ENCODE results near the gene STXBP4.

Gene STXBP4

DNA sequence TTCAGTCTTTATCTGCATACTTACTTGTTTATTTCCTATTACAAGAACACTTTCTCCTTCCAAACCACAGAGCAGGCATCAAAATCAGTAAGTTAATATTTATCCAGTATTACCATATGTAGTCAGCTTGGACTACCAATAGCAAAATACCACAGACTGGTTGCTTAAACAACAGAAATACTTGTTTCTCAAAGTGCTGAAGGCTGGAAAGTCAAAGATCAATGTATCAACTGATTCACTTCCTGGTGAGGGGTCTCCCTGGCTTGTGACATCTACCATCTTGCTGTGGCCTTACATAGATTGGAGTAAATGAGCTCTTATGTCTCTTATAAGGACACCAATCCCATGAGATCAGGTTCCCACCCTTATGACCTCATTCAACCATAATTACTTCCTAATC lies 2.6 kb downstream of the STXBP4 start:
- no peak for DNase-seq

DNA sequence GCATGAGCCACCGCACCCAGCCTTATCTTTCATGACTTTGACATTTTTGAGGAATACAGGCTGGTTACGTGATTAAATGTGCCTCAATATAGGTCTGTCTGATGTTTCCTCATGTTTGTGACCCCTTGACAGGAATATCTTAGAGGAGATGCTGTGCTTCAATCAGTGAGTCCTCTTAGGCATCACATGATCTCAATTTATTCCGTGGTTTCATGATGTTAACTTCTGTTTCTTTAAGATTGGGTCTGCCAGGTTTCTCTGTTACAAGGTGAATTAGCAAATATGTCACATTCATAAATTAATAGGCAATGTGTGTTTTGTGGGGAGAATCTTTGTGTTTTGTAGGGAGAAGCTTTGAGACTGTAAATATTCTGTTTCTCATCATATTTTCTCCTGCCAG lies 3.3 kb downstream of the STXBP4 start:
- DNase-seq = no peak

DNA sequence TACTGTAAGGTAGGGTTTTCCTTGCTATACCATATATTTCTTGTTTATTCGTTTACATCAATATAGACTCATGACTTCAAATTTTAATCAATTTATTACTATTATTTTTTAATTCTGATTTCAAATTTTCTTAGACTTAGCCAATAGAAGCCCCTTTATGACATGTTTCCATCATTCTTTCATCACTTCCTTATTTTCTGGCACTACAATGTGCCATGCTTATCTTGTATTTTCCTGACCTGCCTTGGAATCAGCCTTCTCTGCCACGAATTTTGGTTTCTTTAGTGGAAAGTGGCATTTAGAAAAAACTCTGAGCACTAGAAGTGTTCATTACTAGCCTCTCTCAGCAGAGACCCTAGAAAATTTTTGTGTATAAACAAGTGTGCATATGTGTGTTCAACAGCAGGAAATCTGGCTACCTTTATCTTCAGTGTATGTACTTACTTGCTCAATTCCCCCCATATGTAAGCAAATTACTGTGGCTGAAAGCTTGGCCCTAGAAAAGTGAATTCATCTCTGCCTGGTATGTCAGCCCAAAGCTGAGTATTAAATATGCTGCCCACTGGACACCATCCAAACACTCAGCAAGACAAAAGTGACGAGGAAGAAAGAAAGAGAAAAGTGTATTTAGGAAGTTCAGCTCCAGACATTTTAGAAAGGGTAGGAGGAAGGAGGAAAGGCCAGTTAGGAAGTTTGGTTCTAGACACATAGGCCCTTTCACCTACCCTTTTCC lies 4.0 kb downstream of the STXBP4 start:
- no peak for DNase-seq

DNA sequence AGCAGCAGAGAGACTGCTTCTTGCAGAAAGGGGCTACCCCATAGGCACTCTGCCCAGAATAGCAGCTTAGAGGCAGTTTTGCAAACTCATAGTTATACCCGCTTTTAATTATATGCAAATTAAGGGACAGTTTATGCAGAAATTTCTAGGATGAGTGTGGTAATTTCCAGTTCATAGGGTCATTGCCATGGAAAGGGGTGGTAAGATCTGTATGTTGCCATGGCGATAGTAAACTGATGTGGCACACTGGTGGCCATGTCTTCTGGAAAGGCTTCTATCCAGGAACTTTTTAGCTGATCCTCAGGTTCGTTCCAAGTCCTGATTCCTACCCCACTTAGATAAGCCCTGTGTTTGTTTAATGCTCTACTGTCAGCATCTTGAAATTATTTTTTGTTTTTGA lies 6.2 kb downstream of the STXBP4 start:
- DNase-seq = no peak

DNA sequence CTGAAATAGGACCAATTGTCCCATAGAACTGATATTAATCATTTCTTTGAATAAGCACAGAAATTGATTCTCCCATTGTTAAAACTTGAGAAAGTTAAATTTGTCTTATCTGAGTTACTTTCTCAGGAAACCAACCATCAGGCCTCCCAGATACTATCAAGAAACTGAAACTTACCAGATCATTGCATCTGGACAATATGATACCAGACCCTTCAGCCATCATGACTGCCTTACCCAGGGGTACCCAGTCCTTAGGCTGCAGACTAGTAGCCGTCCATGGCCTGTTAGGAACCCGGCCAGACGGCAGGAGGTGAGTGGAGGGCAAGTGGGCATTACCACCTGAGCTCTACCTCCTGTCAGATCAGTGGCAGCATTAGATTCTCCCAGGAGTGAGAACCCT lies 7.8 kb downstream of the STXBP4 start:
- DNase-seq = no peak

DNA sequence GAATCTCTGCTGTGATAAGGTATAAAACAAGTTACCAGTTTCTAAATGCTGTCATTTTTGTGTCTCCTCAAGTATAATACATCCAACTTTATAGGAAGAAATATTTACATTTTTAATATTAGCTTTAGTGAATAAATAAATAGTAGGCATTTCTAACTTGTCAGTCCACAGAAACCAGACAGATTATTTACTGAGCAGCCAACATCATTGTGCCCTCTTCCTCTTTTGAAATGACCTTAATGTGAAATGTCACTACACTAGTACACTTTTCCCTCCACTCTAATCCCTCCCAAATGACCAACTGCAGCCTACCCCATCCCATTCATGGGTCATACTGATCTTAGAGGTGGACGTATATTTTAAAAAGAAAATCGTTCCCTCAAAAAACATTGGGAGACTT lies 9.2 kb downstream of the STXBP4 start:
- DNase-seq = no peak

DNA sequence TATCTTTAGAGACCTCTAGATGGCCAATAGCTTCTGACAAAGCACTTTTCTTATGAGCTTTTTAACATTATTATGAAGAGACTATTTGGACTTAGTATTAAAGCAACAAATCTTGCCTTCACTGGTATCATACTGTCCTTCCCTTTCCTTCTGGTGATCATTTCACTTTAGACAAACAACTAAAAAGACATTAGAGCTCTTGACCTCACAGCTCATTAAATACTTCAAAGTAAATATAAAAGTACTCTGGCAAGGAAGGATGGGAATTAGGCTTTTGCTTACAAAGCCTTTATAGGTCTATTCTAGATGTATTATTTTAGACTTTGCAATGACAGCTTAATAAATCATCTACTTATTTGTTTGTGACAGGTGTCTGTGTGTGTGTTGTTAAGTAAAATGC lies 11.1 kb downstream of the STXBP4 start:
- DNase-seq = no peak

DNA sequence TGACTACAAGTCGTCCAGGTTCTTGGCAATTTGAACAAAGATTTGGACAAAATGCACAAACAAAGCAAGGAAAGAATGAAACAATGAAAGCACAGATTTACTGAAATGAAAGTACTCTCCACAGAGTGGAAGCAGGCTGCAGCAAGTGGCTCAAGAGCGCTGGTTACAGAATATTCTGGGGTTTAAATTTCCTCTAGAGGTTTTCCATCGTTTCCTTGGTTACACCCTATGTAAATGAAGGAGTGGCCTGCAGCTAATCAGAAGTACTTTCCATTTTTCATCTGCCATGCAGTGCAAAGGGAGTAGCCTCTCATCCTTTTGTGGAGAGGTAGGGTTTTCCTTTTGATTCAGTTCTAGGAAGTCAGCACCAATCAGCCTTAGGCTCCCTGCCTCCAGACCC lies 11.8 kb downstream of the STXBP4 start:
- DNase-seq = no peak

DNA sequence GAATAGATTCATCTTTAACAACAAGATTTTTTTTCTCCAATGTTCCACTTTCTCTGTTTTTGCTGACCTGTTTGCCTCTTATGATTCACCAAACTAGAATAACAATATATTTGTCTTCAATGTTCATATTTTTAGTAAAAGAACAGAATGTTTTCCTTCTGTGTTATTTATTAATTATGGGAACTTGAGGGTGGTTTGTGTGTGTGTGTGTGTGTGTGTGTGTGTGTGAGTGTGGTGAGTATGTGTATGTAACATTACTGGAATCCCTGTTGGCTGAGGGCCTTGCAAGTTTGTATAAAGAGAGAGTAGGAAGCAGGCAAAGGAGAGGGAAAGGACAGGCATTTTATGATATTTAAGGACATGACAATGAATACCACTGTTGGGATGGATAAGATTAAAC lies 13.8 kb downstream of the STXBP4 start:
- no peak for DNase-seq

DNA sequence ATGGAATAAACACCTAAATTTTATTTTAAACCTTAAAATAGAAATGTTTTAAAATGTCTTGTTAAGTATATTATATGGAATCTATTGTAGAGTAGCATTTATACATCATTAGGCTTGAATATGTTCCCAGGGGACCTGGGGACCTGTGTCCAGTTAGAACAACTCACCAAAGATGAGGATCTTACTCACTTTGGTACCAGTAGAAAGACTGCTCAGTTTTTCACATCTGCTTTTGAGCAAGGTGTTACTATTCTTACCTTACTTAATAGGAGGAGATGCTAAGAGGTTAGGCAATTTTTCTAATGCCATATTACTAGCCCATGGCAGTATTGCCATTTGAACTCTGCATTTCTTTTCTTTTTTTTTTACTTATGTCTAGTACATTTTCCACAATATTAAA lies 14.7 kb downstream of the STXBP4 start:
- DNase-seq = no peak

DNA sequence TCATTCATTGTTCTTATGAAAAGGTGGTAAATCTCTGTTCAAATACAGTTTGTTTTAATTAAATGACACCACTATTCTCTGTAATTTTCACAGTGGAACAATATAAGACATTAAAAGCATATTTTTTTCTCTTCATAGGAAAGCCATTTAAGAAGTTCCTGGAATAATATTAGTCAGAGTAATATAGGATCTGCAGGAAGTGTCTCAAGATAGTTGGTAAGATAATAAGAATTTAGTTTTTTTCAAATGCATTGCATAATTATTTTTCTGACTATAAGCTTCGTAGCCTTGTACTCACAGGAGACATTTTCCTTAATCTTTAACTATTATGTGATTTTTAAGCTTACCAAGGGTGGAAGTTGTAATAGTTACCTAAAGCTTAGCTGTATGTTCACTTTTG lies 16.9 kb downstream of the STXBP4 start:
- no peak for DNase-seq

DNA sequence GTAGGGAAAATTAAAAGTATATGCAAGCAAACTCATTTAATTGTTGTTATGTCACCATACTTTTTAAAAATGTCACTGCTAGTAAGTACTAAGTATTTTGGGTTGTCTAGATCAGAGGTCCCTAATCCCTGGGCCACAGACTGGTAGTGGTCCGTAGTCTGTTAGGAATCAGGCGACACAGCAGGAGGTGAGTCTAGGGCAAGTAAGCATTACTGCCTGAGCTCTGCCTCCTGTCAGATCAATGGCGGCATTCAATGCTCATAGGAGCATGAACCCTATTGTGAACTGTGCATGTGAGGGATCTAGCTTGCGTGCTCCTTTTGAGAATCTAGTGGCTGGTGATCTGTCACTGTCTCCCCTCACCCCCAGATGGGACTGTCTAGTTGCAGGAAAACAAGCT lies 21.6 kb downstream of the STXBP4 start:
- DNase-seq = no peak

DNA sequence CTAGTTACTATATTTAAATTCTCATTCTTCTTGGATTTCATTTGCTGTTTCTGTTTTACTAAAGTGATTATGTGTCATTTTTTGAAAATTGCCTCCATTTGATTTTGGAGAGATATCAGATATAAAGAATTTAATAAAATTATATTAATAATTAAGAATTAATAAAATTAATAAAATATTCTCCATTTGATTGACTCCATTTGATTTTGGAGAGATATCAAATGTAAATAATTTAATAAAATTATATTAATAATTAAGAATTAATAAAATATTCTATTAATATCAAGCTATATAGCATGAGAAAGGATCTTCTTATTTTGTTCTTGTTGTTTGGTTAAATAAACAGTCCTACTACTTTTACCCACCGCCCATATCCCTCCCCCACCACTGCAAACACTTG lies 23.0 kb downstream of the STXBP4 start:
- DNase-seq = no peak

DNA sequence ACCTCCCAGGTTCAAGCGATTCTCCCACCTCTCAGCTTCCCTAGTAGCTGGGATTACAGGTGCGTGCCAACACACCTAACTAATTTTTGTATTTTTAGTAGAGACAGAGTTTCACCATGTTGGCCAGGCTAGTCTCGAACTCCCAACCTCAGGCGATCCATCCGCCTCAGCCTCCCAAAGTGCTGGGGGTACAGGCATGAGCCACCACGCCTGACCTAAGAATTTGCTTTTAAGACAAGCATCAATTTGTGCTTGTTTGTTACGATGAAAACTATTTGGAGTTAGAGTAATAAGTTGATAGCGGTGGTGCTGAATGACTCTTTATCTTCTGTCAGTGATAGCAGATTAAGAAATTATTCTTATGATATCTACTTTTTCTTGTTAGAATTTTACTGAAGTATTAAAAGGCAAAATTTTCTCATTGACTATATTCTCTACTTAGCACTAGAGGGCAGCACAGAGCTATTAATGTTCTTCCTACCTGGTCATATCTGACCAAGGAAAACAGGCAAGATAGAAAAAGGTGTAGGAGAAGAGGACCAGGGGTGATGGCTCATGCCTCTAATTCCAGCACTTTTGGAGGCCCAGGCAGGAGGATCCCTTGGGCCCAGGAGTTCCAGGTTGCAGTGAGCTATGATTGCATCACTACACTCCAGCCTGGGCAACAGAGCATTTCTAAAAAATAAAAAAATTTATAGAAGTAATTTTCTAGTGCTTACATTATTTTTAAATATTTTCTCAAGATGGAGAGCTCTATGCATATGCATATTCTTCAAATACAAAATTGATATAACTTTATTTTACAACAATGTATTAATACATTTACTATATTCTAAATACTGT lies 24.5 kb downstream of the STXBP4 start:
- peak; percentile 33 for DNase-seq

DNA sequence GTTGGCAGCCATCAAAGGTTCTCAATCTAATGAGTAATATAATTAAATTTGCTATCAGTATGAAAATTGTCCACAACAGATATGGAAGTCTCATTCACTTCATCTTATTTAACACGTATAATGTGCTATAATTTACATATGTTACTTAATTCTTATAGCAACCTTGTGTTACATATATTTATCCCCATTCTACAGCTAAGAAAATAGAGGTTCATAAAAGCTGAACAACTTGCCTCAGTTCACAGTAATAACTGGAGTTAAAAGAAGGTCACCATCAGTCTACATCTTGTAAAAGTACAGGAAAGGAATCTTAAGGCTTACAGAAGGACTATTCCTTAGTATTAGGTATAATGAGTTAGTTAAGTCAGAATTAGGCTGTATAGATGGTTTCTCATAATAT lies 27.9 kb downstream of the STXBP4 start:
- no peak for DNase-seq

DNA sequence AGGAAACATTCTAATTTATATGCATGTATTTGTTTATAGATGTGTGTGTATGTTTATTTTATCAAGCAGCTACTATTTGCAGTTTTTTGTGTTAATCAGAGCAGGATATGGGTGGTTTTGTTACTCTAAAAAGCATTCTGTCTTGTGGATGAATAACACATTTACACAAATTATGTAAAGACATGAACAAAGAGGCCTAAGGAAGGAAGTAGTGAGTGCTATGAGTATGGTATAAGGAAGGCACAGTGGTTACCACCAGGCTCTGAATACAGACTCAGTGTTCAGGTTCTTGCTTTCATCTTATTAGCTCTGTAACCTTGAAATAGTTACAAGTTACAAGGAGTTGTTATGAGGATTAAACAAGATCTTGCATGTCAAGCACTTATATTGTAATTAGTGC lies 33.9 kb downstream of the STXBP4 start:
- DNase-seq = no peak

DNA sequence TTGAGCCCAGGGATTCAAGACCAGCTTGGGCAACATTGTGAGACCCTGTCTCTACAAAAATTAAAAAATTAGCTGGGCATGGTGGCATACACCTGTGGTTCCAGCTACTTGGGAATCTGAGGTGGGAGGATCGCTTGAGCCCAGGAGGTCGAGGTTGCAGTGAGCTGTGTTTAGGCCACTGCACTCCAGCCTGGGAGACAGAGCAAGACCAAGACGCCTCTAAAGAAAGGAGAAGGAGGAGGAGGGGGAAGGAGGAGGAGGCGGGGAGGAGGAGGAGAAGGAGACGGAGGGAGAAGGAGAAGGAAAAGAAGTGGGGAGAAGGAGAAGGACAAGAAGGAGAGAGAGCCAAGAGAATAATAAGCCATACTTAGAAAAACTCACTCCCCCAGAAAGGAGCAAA lies 35.9 kb downstream of the STXBP4 start:
- no peak for DNase-seq

DNA sequence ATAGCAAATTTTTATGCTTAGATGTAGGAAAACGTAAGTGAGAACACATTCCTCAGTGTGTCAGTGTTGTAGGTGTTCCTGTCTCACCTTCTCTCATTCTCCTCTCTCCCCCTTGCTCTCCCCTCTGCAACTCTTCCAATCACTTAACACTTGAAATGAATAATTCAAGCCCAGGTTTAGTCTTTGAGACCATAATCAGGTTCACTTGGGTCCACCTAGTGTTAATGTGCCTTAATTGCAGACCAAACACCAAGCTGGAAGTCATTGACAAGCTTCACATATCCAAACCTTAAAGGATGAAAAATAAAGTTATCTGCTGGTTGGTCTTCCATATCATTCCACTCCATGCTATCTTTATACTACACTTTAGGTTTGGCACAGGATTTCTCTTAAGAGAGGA lies 37.0 kb downstream of the STXBP4 start:
- no peak for DNase-seq

DNA sequence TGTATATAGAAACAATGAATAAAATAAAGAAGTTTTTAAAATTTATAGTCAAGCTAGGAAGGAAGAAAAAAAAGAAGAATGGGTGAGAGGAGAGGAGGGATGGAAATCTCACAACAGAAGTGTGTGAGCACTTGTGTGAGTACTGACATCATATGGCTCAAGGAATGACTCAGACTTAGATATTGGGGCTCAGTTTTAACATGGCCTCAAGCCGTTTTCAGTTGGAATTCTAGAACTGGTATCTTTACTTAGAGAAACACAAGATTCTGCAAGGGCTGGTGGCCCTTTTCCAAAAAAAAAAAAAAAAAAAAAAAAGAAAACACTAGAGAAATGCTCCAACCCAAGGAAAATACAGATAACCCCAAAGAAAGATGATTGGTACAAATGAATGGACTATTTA lies 55.1 kb downstream of the STXBP4 start:
- no peak for DNase-seq

DNA sequence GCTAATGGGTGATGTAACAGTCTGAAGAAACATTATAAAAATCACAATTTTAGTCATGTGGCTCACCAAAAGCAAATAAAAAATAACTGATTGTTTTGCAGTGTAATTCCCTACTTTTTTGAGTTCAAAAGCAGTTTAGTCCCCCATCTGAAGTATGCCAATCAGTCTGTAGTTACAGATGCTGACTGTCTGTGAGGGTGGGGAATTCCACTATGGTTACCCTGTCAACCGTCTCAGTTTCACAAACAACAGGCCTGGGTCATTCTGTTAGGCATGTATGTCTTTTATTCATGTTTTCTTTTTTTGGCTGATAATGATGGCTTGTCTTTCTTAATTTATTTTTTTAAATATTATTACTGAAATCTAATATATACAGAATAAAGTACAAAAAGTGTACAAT lies 69.3 kb downstream of the STXBP4 start:
- no peak for DNase-seq

DNA sequence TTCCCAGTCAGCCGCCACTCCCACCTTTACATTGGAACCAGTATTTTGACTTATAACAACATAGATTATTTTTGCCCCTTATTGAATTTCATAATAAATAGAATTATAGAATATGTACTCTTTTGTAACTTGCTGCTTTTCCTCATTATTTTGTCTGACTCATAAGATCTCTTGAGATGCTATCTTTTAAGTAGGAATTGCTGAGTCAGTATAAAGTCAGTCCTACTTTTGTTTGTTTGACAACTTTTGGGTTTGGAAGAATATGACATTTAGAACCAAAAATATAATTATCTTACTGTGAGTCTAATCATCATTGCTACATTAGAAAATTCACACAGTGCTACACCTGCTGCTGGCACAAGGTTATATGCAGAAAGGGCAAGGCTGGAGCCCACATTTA lies 69.7 kb downstream of the STXBP4 start:
- no peak for DNase-seq

DNA sequence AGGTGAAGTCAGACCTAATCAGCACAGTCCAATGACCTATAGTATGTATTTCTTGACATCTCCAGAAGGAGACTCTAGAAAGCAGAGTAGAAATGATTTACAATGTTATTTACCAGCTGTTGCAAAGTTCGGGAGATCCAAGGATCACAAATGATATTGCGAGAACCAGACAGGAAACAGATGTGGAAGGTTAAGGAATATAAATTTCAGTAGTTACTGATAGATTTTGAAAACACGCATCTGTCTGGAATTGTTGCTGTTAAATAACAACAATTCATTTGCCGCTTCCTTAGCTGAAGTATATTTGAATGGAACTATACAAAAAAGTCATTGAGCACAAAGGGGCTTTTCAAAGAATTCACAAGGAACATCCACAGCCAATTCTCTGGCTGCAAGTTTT lies 72.0 kb downstream of the STXBP4 start:
- no peak for DNase-seq

DNA sequence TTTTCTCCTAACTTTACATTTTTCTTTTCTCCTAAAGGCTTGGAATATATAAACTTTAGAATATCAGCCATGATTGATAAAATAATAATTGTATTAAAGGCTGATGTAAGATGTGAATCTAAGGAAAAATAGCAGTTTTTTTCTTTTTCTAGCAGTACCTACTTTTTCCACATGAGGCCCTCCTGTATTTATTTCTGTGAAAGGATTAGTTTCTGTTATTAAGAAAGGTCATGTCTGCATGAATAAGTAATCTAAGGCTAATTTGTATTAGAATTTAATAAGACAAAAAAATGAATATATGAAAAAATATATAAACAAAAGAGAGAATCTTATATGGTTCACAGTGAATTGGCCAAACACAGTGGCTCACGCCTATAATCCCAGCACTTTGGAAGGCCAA lies 85.3 kb downstream of the STXBP4 start:
- no peak for DNase-seq

DNA sequence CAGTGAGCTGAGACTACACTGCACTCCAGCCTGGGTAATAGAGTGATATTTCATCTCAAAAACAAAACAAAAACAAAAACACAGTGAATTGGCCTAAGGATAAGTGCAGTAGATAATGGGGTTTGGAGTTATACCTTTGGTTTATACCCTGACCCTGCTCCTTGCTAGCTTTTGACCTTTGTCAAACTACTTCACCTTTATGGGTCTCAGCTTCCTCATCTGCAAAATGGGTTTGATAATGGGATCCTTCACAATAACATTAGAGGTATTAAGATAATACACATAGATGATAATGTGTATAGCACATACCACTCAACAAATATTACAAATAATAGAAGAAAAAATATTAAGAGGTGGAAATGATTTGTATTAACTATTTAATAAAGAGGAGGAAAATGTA lies 85.9 kb downstream of the STXBP4 start:
- no peak for DNase-seq

DNA sequence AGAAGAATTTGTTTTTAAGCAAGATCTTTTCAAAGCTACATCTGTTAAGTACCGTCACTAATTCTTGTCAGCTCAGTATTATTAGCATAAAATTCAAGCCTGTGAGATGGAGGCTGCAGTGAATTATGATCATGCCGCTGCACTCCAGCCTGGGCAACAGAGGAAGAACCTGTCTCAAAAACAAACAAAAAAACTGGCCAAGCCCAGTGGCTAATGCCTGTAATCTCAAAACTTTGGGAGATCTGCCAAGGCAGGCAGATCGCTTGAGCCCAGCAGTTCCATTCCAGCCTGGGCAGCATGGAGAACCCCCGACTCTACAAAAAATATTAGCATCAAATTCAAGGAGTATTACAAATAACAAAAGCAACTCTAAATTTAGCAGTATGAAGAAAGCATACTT lies 88.0 kb downstream of the STXBP4 start:
- DNase-seq = peak; percentile 50

All from NCI-H2029 treated with DMSO at 0.1 percent for 48 hours (cell line).